Neural cell (in vitro differentiated cells): ENCODE data around the gene CHAF1B. TPM values are rescaled to one million over a fixed set of nuclear protein-coding genes. Genes with fewer than 3 reads are reported as not detected.

Experiments used
- H2AFZ ChIP-seq: fragments of 200-600, 300-800 bp; sonication (generic), shearing (Covaris generic); 2 replicates; pipeline ENCODE4 v1.6.0; 2014; ENCODE audit warnings: low read depth, mild to moderate bottlenecking, antibody characterized with exemption, low read length, moderate library complexity
- H3F3A ChIP-seq: fragments of 200-600 bp; shearing (Covaris generic); 2 replicates; pipeline ENCODE4 v1.6.1; 2016; ENCODE audit warnings: mild to moderate bottlenecking, moderate library complexity, mixed read lengths, antibody characterized with exemption, low read length; ENCODE audit not compliant: insufficient read depth, poor library complexity, severe bottlenecking
- H3K27ac ChIP-seq: fragments of 200-600, 300-800 bp; sonication (generic), shearing (Covaris generic); 2 replicates; pipeline ENCODE4 v1.5.1; 2014; ENCODE audit warnings: mild to moderate bottlenecking, low read length, moderate library complexity
- H3K27me3 ChIP-seq: fragments of 300-800, 200-600 bp; sonication (generic), shearing (Covaris generic); 2 replicates; pipeline ENCODE4 v1.6.0; 2014; ENCODE audit warnings: mild to moderate bottlenecking, low read depth, low read length, moderate library complexity; ENCODE audit not compliant: insufficient read depth
- H3K36me3 ChIP-seq: fragments of 300-800, 200-600 bp; sonication (generic), shearing (Covaris generic); 2 replicates; pipeline ENCODE4 v1.5.1; 2014; ENCODE audit warnings: mild to moderate bottlenecking, antibody characterized with exemption, low read length, moderate library complexity; ENCODE audit not compliant: insufficient read depth
- H3K4me2 ChIP-seq: fragments of 300-800, 200-600 bp; sonication (generic), shearing (Covaris generic); 2 replicates; pipeline ENCODE4 v1.6.0; 2014; ENCODE audit warnings: mild to moderate bottlenecking, low read length
- H3K4me3 ChIP-seq: fragments of 300-800, 200-600 bp; sonication (generic), shearing (Covaris generic); 2 replicates; pipeline ENCODE4 v1.5.1; 2014; ENCODE audit warnings: mild to moderate bottlenecking, low read length, moderate library complexity
- H3K79me2 ChIP-seq: fragments of 200-600 bp; shearing (Covaris generic); replicated peaks from 2 replicates; pipeline ENCODE4 v1.6.0; 2014; ENCODE audit warnings: mild to moderate bottlenecking, low read length, moderate library complexity; ENCODE audit not compliant: insufficient read depth
- H3K9ac ChIP-seq: fragments of 300-800, 200-600 bp; sonication (generic), shearing (Covaris generic); 2 replicates; pipeline ENCODE4 v1.6.1; 2016; ENCODE audit warnings: mild to moderate bottlenecking, low read length, mixed read lengths
- H3K9me2 ChIP-seq: fragments of 200-600 bp; shearing (Covaris generic); 2 replicates; pipeline ENCODE4 v1.6.1; 2016; ENCODE audit warnings: mild to moderate bottlenecking, low read length, mixed read lengths; ENCODE audit not compliant: insufficient read depth
- H3K9me3 ChIP-seq: fragments of 200-600, 300-800 bp; sonication (generic), shearing (Covaris generic); 2 replicates; pipeline ENCODE4 v1.6.1; 2016; ENCODE audit warnings: mild to moderate bottlenecking, mixed run types, low read length, moderate library complexity, mixed read lengths
- H4K20me1 ChIP-seq: fragments of 200-600 bp; shearing (Covaris generic); 2 replicates; pipeline ENCODE4 v1.6.1; 2016; ENCODE audit warnings: mild to moderate bottlenecking, mixed run types; ENCODE audit not compliant: insufficient read depth
- CTCF ChIP-seq: fragments of 450-650 bp; IDR thresholded peaks from 2 replicates; pipeline ENCODE4 v1.5.1; 2014; ENCODE audit warnings: antibody characterized with exemption, mild to moderate bottlenecking, moderate library complexity; ENCODE audit not compliant: poor library complexity, severe bottlenecking
- EP300 ChIP-seq: fragments of 450-650 bp; conservative IDR thresholded peaks from 2 replicates; pipeline ENCODE4 v1.6.1; 2014; ENCODE audit warnings: antibody characterized with exemption, mild to moderate bottlenecking, moderate library complexity; ENCODE audit not compliant: poor library complexity, severe bottlenecking
- EZH2 ChIP-seq: fragments of 200-600, 300-800 bp; shearing (Covaris generic), sonication (generic); IDR thresholded peaks from 2 replicates; pipeline ENCODE4 v1.6.1; 2014; ENCODE audit warnings: antibody characterized with exemption, low read length, borderline replicate concordance, mild to moderate bottlenecking; ENCODE audit not compliant: insufficient read depth, poor library complexity, severe bottlenecking
- MXI1 ChIP-seq: fragments of 450-650 bp; conservative IDR thresholded peaks from 2 replicates; pipeline ENCODE4 v1.6.1; 2014; ENCODE audit warnings: antibody characterized with exemption, mild to moderate bottlenecking; ENCODE audit not compliant: poor library complexity, severe bottlenecking
- POLR2AphosphoS5 ChIP-seq: IDR thresholded peaks from 2 replicates; pipeline ENCODE4 v1.6.1; 2012
- RAD21 ChIP-seq: fragments of 450-650 bp; conservative IDR thresholded peaks from 2 replicates; pipeline ENCODE4 v1.6.1; 2014; ENCODE audit warnings: antibody characterized with exemption, mild to moderate bottlenecking, moderate library complexity
- REST ChIP-seq: IDR thresholded peaks from 2 replicates; pipeline ENCODE4 v1.6.1; 2012; ENCODE audit warnings: borderline replicate concordance
- SMC3 ChIP-seq: fragments of 450-650 bp; conservative IDR thresholded peaks from 2 replicates; pipeline ENCODE4 v1.6.1; 2014; ENCODE audit warnings: antibody characterized with exemption, mild to moderate bottlenecking, moderate library complexity; ENCODE audit not compliant: poor library complexity
- TAF1 ChIP-seq: IDR thresholded peaks from 2 replicates; pipeline ENCODE4 v1.6.1; 2012; ENCODE audit warnings: low read depth
- polyA plus RNA-seq: library from polyadenylated mRNA; depleted of rRNA; stranded (reverse); fragments of >200 nt; gene quantifications from 2 replicates; pipeline ENCODE4 v1.2.3, GENCODE V29; 2014

Gene CHAF1B
- polyA plus RNA-seq, 1 donor from 2014 or later, result 0.72 TPM

- Histone ChIP-seq H2AFZ (no peak overlapping the region), H3F3A (no peaks in the 10 kb centered on the region), H3K9me2 (no peaks in the 10 kb centered on the region), H3K79me2 (no peaks in the 10 kb centered on the region), H4K20me1 (no peaks in the 10 kb centered on the region), H3K4me3 (no peak overlapping the region), H3K4me2 (no peak overlapping the region), H3K27ac (no peak overlapping the region), H3K36me3 (no peaks in the 10 kb centered on the region), H3K9me3 (no peaks in the 10 kb centered on the region), H3K27me3 (no peaks in the 10 kb centered on the region), H3K9ac (no peak overlapping the region)
- TF ChIP-seq EZH2 (no peak), EP300 (no peak), POLR2AphosphoS5 (no peak), CTCF (no peak), REST (no peak), MXI1 (no peak), SMC3 (no peak), RAD21 (no peak), TAF1 (no peak)
These were observed 46.1 kb downstream of the CHAF1B start for GRCh38 chr21:36431252-36431651.

GRCh38 chr21:36433059-36433709 is 48.0 kb downstream of the CHAF1B start:
- Histone ChIP-seq H3K4me2 (no peak overlapping the region), H3K27ac (no peak overlapping the region), H3K9me2 (no peaks in the 10 kb centered on the region), H3F3A (no peaks in the 10 kb centered on the region), H2AFZ (no peak overlapping the region), H3K36me3 (no peaks in the 10 kb centered on the region), H3K27me3 (no peaks in the 10 kb centered on the region), H3K9me3 (no peaks in the 10 kb centered on the region), H3K4me3 (no peak overlapping the region), H4K20me1 (no peaks in the 10 kb centered on the region), H3K79me2 (no peaks in the 10 kb centered on the region), H3K9ac (no peak overlapping the region)
- no peak for TF ChIP-seq TAF1
- TF ChIP-seq CTCF, result no peak
- TF ChIP-seq POLR2AphosphoS5, result no peak
- TF ChIP-seq EZH2, result no peak
- TF ChIP-seq MXI1, result no peak
- no peak for TF ChIP-seq RAD21
- TF ChIP-seq REST, result no peak
- TF ChIP-seq SMC3, result no peak
- no peak for TF ChIP-seq EP300
